WTC11 (cell line): ENCODE results near the gene MEGF8.
A peak's percentile ranks its signal among the peaks of the same experiment; 100 is the strongest.

Experiments
- ATF3 ChIP-seq: sonication (generic); formaldehyde crosslinking; conservative IDR thresholded peaks from 2 replicates; pipeline ENCODE4 v1.8.1; 2022; ENCODE audit warnings: mild to moderate bottlenecking, missing genetic modification reagents
- CREB1 ChIP-seq: sonication (generic); formaldehyde crosslinking; IDR thresholded peaks from 2 replicates; pipeline ENCODE4 v1.8.0; 2023; ENCODE audit warnings: mild to moderate bottlenecking, missing genetic modification reagents
- CREM ChIP-seq: sonication (generic); formaldehyde crosslinking; IDR thresholded peaks from 2 replicates; pipeline ENCODE4 v1.8.1; 2022; ENCODE audit warnings: mild to moderate bottlenecking, missing genetic modification reagents, moderate library complexity
- CTCF ChIP-seq: fragments of 200-600 bp; IDR thresholded peaks from 2 replicates; pipeline ENCODE4 v1.8.0; 2022; ENCODE audit warnings: antibody characterized with exemption
- ESRRA ChIP-seq: sonication (generic); formaldehyde crosslinking; IDR thresholded peaks from 2 replicates; pipeline ENCODE4 v1.8.1; 2022; ENCODE audit warnings: mild to moderate bottlenecking, missing genetic modification reagents, borderline replicate concordance
- FOXJ3 ChIP-seq: sonication (generic); formaldehyde crosslinking; IDR thresholded peaks from 2 replicates; pipeline ENCODE4 v1.9.0; 2021; ENCODE audit warnings: missing genetic modification reagents, mild to moderate bottlenecking, borderline replicate concordance
- FOXK1 ChIP-seq: sonication (generic); formaldehyde crosslinking; IDR thresholded peaks from 2 replicates; pipeline ENCODE4 v1.8.0; 2022; ENCODE audit warnings: mild to moderate bottlenecking, moderate library complexity, missing genetic modification reagents
- IRF2 ChIP-seq: sonication (generic); formaldehyde crosslinking; IDR thresholded peaks from 2 replicates; pipeline ENCODE4 v1.8.0; 2022; ENCODE audit warnings: low read depth, missing genetic modification reagents, borderline replicate concordance
- JUN ChIP-seq: sonication (generic); formaldehyde crosslinking; IDR thresholded peaks from 2 replicates; pipeline ENCODE4 v1.8.0; 2023; ENCODE audit warnings: mild to moderate bottlenecking, missing genetic modification reagents
- MAX ChIP-seq: sonication (generic); formaldehyde crosslinking; IDR thresholded peaks from 2 replicates; pipeline ENCODE4 v1.8.0; 2022; ENCODE audit warnings: mild to moderate bottlenecking, missing genetic modification reagents
- RELA ChIP-seq: sonication (generic); formaldehyde crosslinking; IDR thresholded peaks from 2 replicates; pipeline ENCODE4 v1.8.1; 2022; ENCODE audit warnings: missing genetic modification reagents, mild to moderate bottlenecking, borderline replicate concordance
- TEAD1 ChIP-seq: sonication (generic); formaldehyde crosslinking; IDR thresholded peaks from 2 replicates; pipeline ENCODE4 v1.8.0; 2022; ENCODE audit warnings: mild to moderate bottlenecking, missing genetic modification reagents
- TEAD4 ChIP-seq: sonication (generic); formaldehyde crosslinking; IDR thresholded peaks from 2 replicates; pipeline ENCODE4 v1.8.0; 2022; ENCODE audit warnings: mild to moderate bottlenecking, missing genetic modification reagents
- ZNF121 ChIP-seq: sonication (generic); formaldehyde crosslinking; IDR thresholded peaks from 2 replicates; pipeline ENCODE4 v1.8.0; 2023; ENCODE audit warnings: missing genetic modification reagents

- TF ChIP-seq CTCF = peak; percentile 67
- TF ChIP-seq CREM (CRISPR knock-in tag) = no peak
- no peak for TF ChIP-seq RELA (CRISPR knock-in tag)
- TF ChIP-seq CREB1 = no peak
- no peak for TF ChIP-seq TEAD4 (CRISPR knock-in tag)
- TF ChIP-seq IRF2 = no peak
- TF ChIP-seq ESRRA (CRISPR knock-in tag) = peak; percentile 81; the same call in 1 of the 2 replicates
- no peak for TF ChIP-seq ATF3
- TF ChIP-seq MAX (CRISPR knock-in tag) = no peak
- no peak for TF ChIP-seq FOXJ3 (CRISPR knock-in tag)
- TF ChIP-seq ZNF121 (CRISPR knock-in tag) = no peak
- no peak for TF ChIP-seq FOXK1 (CRISPR knock-in tag)
- no peak for TF ChIP-seq TEAD1 (CRISPR knock-in tag)
- TF ChIP-seq JUN (CRISPR knock-in tag) = no peak
Observed at GRCh38 chr19:42420055-42420544, 94.7 kb downstream of the MEGF8 start.
